ENCODE data around the gene RIMS1. TPM values are rescaled to one million over a fixed set of nuclear protein-coding genes. Genes with fewer than 3 reads are reported as not detected.
"Not testable (repeated sequence)": the region's sequence is repeated elsewhere in the genome, so short reads cannot be mapped to it uniquely, and the experiment has no call there.

RIMS1 gene
- total RNA-seq, 1 donor: 0.63 TPM

GRCh38 chr6:72316675-72317380 lies 430.5 kb downstream of the RIMS1 start:
- no peak overlapping the region for H3K4me3 ChIP-seq (ENCODE audit: low read depth, low read length)
- DNase-seq (ENCODE audit: low read depth): no peak
- TF ChIP-seq CTCF (IDR thresholded peaks at IDR 0.05; ENCODE audit: insufficient read depth, low read length): no peak

- DNase-seq (ENCODE audit: low read depth): peak; percentile 20
- no peak for TF ChIP-seq CTCF (IDR thresholded peaks at IDR 0.05; ENCODE audit: insufficient read depth, low read length)
- H3K4me3 ChIP-seq (ENCODE audit: low read depth, low read length): no peak overlapping the region
These were observed 435.4 kb downstream of the RIMS1 start for GRCh38 chr6:72321788-72322187.

GRCh38 chr6:72322771-72323170 lies 436.4 kb downstream of the RIMS1 start:
- peak; percentile 6 for DNase-seq (ENCODE audit: low read depth)
- no peak overlapping the region for H3K4me3 ChIP-seq (ENCODE audit: low read depth, low read length)
- TF ChIP-seq CTCF (IDR thresholded peaks at IDR 0.05; ENCODE audit: insufficient read depth, low read length): no peak

- no peak for DNase-seq (ENCODE audit: low read depth)
- no peak overlapping the region for H3K4me3 ChIP-seq (ENCODE audit: low read depth, low read length)
- TF ChIP-seq CTCF (IDR thresholded peaks at IDR 0.05; ENCODE audit: insufficient read depth, low read length): no peak
These were observed 438.2 kb downstream of the RIMS1 start for GRCh38 chr6:72324591-72324990.

- no peak overlapping the region for H3K4me3 ChIP-seq (ENCODE audit: low read depth, low read length)
- no peak for DNase-seq (ENCODE audit: low read depth)
- TF ChIP-seq CTCF (IDR thresholded peaks at IDR 0.05; ENCODE audit: insufficient read depth, low read length): no peak
These were observed 442.4 kb downstream of the RIMS1 start for GRCh38 chr6:72328775-72329174.

GRCh38 chr6:72335203-72335602 lies 448.9 kb downstream of the RIMS1 start:
- not testable (repeated sequence) for DNase-seq (ENCODE audit: low read depth); H3K4me3 ChIP-seq (ENCODE audit: low read depth, low read length)

- TF ChIP-seq CTCF (IDR thresholded peaks at IDR 0.05; ENCODE audit: insufficient read depth, low read length): no peak
- DNase-seq (ENCODE audit: low read depth): peak; percentile 46
- no peak overlapping the region for H3K4me3 ChIP-seq (ENCODE audit: low read depth, low read length)
These were observed 462.6 kb downstream of the RIMS1 start for GRCh38 chr6:72348926-72349325.
